ENCODE measurements around the gene HECW1.
"Not testable (repeated sequence)": the region's sequence is repeated elsewhere in the genome, so short reads cannot be mapped to it uniquely, and the experiment has no call there.

HECW1 gene

DNA sequence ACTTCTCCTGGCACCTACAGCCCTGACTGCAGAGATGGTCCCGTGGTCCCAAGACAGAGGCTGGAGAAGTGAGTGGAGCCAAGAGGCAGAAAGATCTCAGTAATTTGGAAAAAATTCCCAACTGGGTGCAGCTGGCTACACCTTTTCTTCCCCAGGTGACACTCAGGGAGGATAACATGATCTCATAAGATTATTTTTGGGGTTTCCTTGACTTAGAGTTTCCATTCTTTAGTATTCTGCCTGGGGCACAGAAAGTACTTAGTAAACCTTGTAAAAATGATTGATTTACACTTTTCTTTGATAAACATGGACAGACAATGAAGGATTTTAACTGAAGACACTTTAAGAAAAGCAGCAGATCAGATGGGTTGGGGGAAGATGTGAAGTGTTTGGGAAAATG, 38.6 kb downstream of the HECW1 start:
- no peak for DNase-seq

- no peak for DNase-seq
These were observed 40.2 kb downstream of the HECW1 start for GRCh38 chr7:43152696-43153095.

GRCh38 chr7:43155636-43156035, 43.2 kb downstream of the HECW1 start:
- no peak for DNase-seq

DNA sequence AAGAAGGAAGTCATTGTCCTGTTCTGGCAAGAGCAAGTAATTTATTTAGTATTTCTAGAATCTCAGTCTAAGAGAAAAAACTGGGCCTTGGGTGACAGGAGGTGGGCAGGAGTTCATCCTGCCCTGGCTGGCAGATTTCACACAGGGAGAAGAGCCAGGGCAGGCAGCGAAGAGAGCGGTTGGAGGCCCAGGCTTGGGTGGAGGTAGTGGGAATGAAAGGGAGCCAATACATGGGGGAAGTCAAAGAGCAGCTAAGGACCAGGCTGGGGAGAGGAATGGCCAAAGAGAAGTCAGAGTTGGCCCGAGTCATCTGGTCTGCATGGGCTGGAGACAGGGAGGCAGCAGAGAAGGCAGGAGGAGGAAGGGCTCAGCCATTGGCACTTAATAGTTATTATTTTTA, 51.4 kb downstream of the HECW1 start:
- no peak for DNase-seq

- peak; percentile 90 for DNase-seq
These were observed 52.3 kb downstream of the HECW1 start for GRCh38 chr7:43164757-43165156.

DNA sequence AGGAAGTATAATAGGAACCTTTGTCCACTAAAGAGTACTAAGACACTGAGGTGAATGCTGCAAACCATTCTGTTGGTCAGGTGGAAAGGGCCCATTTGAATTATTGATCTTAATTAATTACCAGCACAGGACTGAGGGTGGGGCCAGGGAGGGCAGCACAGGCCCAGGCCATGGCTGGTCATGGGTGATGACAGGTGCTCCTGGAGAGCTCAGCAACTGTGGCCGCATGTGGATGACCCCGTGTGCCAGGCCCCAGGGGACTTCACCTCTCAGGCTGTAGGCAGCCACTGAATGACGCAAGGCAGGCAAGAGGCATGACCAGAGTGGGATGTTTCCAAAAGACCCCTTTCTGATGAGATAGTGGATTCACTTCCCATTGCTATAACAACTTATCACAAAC, 54.2 kb downstream of the HECW1 start:
- DNase-seq: no peak

- no peak for DNase-seq
These were observed 56.6 kb downstream of the HECW1 start for GRCh38 chr7:43169076-43169475.

DNA sequence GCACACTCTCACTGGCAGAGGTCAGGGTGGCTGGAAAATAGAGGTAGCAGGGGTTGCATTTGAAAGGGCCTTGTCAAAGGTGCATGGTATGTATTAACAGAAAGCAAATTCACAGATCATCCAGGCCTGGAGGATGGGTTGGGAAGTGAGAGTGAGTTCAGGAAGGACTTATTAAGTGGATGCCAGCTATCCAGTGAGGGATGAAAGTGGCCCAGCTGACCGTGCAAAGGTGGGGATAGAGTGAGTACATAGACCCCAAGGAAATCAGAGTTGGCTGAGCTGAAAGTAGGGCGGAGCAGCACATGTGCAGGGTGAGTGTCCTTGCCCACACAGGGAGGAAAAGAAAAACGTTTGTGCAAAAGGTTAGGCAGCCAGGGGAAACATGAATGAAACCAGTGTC, 58.1 kb downstream of the HECW1 start:
- no peak for DNase-seq

DNA sequence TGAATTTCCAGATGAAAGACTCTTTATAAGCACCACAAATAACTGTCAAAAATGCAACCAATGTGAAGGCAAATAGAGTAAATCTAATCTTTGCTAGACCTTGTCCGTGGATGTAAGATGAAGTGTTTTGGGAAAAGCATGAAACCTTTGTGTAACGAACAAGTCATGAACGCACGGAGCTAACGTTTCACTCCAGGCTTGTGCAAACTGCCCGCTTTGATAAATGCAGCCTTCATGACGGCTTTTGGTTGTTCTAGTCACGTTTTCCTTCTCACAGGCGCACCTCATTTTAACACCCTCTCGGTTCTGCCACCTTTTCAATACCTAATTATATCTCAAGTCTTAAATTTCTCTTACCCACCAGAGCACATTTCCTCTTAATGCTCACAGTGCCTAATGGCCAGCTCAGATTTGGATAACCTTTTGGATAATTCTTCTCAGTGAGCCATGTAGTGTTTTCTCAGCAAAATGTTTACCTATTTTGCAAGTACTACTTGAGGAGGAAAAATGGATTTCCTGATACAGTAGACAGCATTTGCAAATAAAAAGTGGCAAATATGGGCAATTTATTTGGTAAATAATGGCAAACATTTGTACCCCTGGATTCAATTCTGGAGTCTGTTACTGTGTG, 63.2 kb downstream of the HECW1 start:
- DNase-seq: no peak

GRCh38 chr7:43179393-43179792, 66.9 kb downstream of the HECW1 start:
- DNase-seq: no peak

DNA sequence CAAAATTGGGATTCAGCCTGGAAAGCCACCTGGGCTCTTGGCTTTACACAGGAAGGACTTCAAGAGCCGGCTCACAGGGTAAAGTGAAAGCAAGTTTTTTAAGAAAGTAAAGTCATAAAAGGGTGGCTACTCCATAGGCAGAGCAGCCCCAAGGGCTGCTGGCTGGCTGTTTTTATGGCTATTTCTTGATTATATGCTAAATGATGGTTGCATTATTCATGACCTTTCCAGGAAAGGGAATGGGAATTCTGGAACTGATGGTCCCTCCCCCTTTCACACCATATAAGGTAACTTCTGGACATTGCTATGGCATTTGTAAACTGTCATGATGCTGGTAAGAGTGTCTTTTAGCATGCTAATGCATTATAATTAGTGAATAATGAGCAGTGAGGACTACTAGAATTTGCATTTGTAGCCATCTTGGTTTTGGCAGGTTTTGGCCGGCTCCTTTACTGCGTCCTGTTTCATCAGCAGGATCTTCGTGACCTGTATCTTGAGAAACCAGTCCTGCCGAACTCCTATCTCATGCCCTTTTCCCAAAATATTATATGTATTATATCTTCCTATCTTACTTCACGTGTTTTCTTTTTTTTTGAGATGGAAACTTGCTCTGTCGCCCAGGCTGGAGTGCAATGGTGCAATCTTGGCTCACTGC, 80.5 kb downstream of the HECW1 start:
- DNase-seq: no peak

DNA sequence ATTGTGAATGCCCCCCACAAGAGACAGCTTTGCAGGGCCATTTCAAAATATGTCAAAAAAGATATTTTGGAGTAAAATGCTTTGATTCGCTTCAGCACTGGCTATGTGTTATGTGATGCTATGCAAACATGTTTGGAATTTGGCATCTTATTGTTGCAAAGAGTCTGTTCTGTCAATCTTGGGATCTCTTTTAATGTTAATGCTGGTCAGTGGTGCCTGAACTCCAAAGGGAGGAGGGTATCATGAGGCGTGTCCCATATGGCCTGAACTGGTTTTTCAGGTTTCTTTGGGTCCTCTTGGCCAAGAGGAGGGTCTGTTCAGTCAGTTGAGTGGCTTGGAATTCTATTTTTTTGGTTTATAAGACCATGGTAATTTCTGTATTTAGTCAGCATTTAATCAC, 81.4 kb downstream of the HECW1 start:
- DNase-seq: no peak

DNA sequence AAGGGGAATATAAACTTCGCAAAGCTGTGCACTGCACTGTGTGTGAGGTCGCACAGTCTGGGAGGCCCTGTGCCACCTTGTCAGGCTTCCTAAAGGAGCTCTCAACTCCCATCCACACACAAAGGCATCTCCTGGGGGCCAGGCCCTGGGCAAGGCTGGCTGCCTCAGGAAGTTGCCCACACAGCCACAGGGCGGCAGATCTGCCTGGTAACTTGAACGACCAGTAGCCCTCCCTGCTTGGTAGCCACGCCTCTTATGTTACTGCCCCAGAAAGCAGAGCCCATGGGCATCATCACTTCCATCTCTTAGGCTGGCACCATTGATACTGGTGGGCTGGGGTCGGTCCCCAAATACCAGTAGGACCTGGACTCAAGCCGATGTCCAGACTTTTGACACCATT, 82.8 kb downstream of the HECW1 start:
- DNase-seq: no peak

DNA sequence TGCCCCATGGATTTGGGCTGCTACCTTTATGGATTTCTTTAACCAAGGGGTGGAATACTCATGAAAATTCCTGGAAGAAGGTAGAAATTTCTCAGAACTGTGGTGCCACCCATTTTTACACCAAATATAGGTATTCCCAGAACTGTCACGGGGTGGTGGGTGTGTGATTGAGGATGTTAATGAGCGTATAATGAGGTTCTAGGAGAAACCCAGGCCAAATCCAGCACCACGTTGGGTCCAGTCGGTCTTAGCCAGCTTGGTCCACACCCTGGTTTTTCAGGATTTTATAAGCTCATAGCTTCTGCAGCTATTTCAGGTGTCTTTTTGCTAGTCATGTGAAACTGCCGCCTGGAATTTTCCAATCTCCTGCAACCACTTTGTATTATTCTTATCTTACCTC, 83.3 kb downstream of the HECW1 start:
- no peak for DNase-seq

GRCh38 chr7:43196379-43196778, 83.9 kb downstream of the HECW1 start:
- no peak for DNase-seq

- no peak for DNase-seq
These were observed 85.6 kb downstream of the HECW1 start for GRCh38 chr7:43198016-43198415.

DNA sequence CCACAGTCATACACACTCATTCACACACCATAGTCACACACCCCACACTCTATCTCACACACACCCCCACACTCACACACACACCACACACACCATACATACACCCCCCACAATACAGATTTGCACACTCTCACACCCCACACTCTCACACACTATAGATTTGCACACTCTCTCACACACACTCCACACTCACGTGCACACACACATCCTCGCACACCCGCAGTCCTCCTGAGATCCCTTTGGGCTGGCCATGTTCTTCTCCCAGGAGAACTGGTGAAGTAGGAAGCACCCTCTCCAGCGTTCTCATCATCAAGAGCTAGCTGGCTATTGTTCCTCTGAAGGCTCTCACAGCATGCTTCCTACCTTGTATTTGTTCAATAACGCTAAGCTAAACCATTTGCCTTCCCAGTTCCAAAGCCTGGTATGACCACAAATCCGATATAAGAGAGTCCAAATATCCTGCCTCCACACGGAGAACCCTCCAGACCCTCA, 86.2 kb downstream of the HECW1 start:
- no peak for DNase-seq

DNA sequence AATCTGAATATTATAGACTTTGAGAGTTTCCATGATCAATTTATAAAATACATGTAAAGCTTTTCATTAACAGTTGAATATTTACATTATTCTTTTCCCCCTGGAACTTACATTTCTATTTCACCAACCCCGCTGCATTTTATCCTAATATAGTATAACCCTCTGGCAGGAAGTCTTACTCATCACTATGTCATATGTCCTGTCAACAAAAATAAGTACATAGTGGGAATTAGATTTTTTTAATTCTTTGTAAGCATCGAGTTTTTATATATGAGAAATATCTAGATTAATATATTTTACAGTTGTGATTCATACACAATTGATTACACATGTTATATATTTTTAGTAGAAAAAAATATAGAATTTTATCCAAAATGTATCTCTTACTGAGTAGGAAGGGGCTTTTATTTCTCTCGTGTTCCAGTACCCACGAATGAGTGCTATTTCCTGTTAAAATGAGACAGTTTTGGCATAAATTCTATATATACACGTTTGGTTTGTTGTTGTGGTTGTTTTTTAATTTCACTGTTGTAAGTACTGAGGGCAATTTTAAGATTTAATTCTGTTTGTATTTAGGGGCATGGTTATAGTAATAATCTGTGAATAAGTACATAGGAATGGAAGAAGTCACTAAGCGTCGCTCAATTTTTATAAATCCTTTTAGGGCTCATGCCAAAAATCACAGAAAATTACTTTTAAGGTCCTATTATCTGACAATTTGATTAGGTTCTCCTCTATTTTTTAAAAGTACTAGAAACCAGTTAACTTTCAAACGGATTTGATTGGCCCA, 87.1 kb downstream of the HECW1 start:
- DNase-seq: no peak

DNA sequence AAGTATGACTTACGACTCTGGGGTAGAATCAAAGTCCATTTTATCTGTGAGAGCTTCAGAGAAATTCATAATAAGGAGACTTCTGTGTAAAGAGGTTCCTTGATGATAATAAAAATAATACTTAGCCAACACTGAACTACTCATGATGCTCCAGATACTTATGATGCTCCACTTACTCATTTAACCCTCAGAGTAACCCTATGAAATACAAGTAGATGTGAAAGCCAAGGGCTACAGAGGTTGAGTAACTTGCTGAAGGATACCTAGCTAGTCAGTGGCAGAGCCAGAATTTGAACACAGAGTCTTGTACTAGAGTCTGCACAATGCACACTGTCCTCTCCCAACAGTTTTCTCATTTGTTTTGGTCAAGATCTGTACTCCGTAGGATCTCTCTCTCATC, 89.5 kb downstream of the HECW1 start:
- no peak for DNase-seq

- no peak for DNase-seq
These were observed 91.6 kb downstream of the HECW1 start for GRCh38 chr7:43204081-43204480.

- DNase-seq: no peak
These were observed 92.8 kb downstream of the HECW1 start for GRCh38 chr7:43205171-43205795.

DNA sequence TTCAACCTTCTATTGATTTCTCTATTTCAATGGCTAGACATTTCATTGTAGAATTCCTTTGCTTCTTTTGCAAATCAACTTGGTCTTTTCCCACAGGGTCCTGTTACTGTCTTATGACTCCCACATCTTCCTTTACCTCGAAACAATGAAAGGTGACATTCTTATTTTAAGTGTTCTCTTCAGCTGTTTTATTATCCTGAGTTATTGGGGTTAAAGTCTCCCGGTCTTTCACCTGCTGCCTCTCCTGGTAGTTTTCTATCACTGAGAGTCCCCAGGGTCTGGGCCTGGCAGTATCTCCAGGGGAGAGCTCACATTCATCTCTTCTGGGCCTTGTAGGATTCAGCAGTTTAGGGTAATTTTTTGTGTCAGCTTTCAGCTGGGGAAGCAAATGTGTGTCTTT, 95.8 kb downstream of the HECW1 start:
- no peak for DNase-seq

GRCh38 chr7:43210539-43210938, 98.1 kb downstream of the HECW1 start:
- DNase-seq: not testable (repeated sequence)

- no peak for DNase-seq
These were observed 98.8 kb downstream of the HECW1 start for GRCh38 chr7:43211286-43211685.

Measured in NCI-H226 (cell line).